B cell (primary cell): Measurements from ENCODE around the gene CREBBP. TPM values are rescaled to one million over a fixed set of nuclear protein-coding genes. Genes with fewer than 3 reads are reported as not detected.

ENCODE experiments used
- ATAC-seq: fragments of 200-7000 bp; cut with Tn5 transposase; one replicate; pipeline ENCODE4 v1.10.0; 2021; ENCODE audit warnings: low read depth, mild to moderate bottlenecking, moderate number of reproducible peaks, moderate library complexity
- CTCF ChIA-PET: fragments of 350-600 bp; sonication (Branson Sonifier 250); formaldehyde crosslinking; loops from one replicate; lab custom pipeline; 2021; ENCODE audit warnings: antibody characterized with exemption, inconsistent platforms; lab: Charles Lee
- POLR2A ChIA-PET: fragments of 350-600 bp; sonication (Branson Sonifier 250); formaldehyde crosslinking; loops from one replicate; lab custom pipeline; 2021; ENCODE audit warnings: antibody characterized with exemption; lab: Charles Lee
- DNase-seq: peaks from one replicate; pipeline ENCODE4 v3.0.0; 2013
- H2AFZ ChIP-seq: 2 replicates; pipeline ENCODE4 v1.6.1; 2012; ENCODE audit warnings: mild to moderate bottlenecking, low read depth, low read length; ENCODE audit not compliant: insufficient read depth, poor library complexity, severe bottlenecking
- H3K27ac ChIP-seq, 2 donors: 1 replicate in 1 of 2; 2 replicates in 1 of 2; pipeline ENCODE4 v1.5.1; 2012 to 2013; ENCODE audit warnings: low read length in 2 of 2, mild to moderate bottlenecking in 2 of 2, moderate library complexity in 1 of 2
- H3K27me3 ChIP-seq, 4 experiments: fragments of 200-600 bp in 1 of 4; sonication (generic) in 1 of 4; replicated peaks in 1 of 4; 1 replicate in 2 of 4; 2 replicates in 2 of 4; pipeline versions ENCODE4 v1.6.1 to v1.7.0; 2013 to 2016; ENCODE audit warnings: low read length in 3 of 4, mild to moderate bottlenecking in 2 of 4, mixed read lengths in 1 of 4, moderate library complexity in 1 of 4; ENCODE audit not compliant: insufficient read depth in 4 of 4, control insufficient read depth in 3 of 4; ENCODE audit errors: control extremely low read depth in 1 of 4
- H3K36me3 ChIP-seq, 2 experiments: replicated peaks in 1 of 2; 1 replicate in 1 of 2; 2 replicates in 1 of 2; pipeline versions ENCODE4 v1.6.1 to v1.7.1; 2013; ENCODE audit warnings: low read length in 1 of 2; ENCODE audit not compliant: insufficient read depth in 2 of 2, control insufficient read depth in 1 of 2; ENCODE audit errors: control extremely low read depth in 1 of 2, extremely low read depth in 1 of 2
- H3K4me1 ChIP-seq, 2 donors: fragments of 200-600 bp in 1 of 2; sonication (generic) in 1 of 2; 1 replicate in 1 of 2; 2 replicates in 1 of 2; pipeline versions ENCODE4 v1.5.1 to v1.6.1; 2013 to 2017; ENCODE audit warnings: low read length in 2 of 2; ENCODE audit not compliant: control insufficient read depth in 2 of 2, insufficient read depth in 2 of 2
- H3K4me2 ChIP-seq: replicated peaks from 2 replicates; pipeline ENCODE3; 2012; ENCODE audit warnings: mild to moderate bottlenecking, low read depth, low read length; ENCODE audit not compliant: poor library complexity, severe bottlenecking
- H3K4me3 ChIP-seq, 5 experiments: fragments of 200-600 bp in 1 of 5; sonication (generic) in 1 of 5; 1 replicate in 3 of 5; 2 replicates in 2 of 5; pipeline versions ENCODE4 v1.5.1 to v1.7.0; 2011 to 2016; ENCODE audit warnings: low read length in 4 of 5, mild to moderate bottlenecking in 4 of 5, low read depth in 2 of 5, control low read depth in 1 of 5, moderate library complexity in 1 of 5; ENCODE audit not compliant: insufficient read depth in 1 of 5; ENCODE audit errors: control extremely low read depth in 1 of 5, extremely low read depth in 1 of 5
- H3K79me2 ChIP-seq: fragments of 200-600 bp; sonication (generic); one replicate; pipeline ENCODE4 v1.6.0; 2016; ENCODE audit warnings: low read length; ENCODE audit not compliant: control insufficient read depth, insufficient read depth
- H3K9ac ChIP-seq: fragments of 200-600 bp; sonication (generic); 2 replicates; pipeline ENCODE4 v1.6.1; 2017; ENCODE audit warnings: mild to moderate bottlenecking, low read length, moderate library complexity
- H3K9me3 ChIP-seq, 3 donors: one replicate each; pipeline versions ENCODE4 v1.6.1 to v1.7.1; 2013; ENCODE audit warnings: low read length in 2 of 3; ENCODE audit not compliant: control insufficient read depth in 2 of 3, insufficient read depth in 1 of 3; ENCODE audit errors: control extremely low read depth in 1 of 3
- H4K20me1 ChIP-seq: 2 replicates; pipeline ENCODE4 v1.6.0; 2012; ENCODE audit warnings: mild to moderate bottlenecking, low read length; ENCODE audit not compliant: insufficient read depth, control insufficient read depth, poor library complexity, severe bottlenecking
- H3K27ac Mint-ChIP-seq: one replicate; pipeline ENCODE4 v1.8.0; 2021; ENCODE audit warnings: mixed read lengths
- H3K27me3 Mint-ChIP-seq: one replicate; pipeline ENCODE4 v1.8.0; 2021; ENCODE audit warnings: mixed read lengths
- H3K4me1 Mint-ChIP-seq: one replicate; pipeline ENCODE4 v1.8.0; 2021; ENCODE audit warnings: mixed read lengths
- H3K4me3 Mint-ChIP-seq: one replicate; pipeline ENCODE4 v1.8.0; 2021; ENCODE audit warnings: mixed read lengths
- H3K9me3 Mint-ChIP-seq: one replicate; pipeline ENCODE4 v1.8.0; 2022; ENCODE audit warnings: mixed read lengths; ENCODE audit not compliant: insufficient read depth
- EZH2 ChIP-seq: IDR thresholded peaks from 2 replicates; pipeline ENCODE4 v1.6.1; 2012; ENCODE audit warnings: borderline replicate concordance, low read depth, mild to moderate bottlenecking, moderate library complexity, low read length; ENCODE audit not compliant: insufficient read depth, poor library complexity, severe bottlenecking
- WGBS: methylation state at CpG from one replicate; pipeline ENCODE4 v1.1.5; 2013; ENCODE audit warnings: missing lambda C conversion rate; ENCODE audit not compliant: insufficient coverage; 5-methylcytosine and 5-hydroxymethylcytosine counted together
- intact Hi-C: fragments of 100-400 bp; cut with micrococcal nuclease; formaldehyde crosslinking; loops from one replicate; pipeline ENCODE4 v1.10.0; 2022
- polyA plus RNA-seq: library from polyadenylated mRNA; depleted of rRNA; stranded (reverse); fragments of >200 nt; gene quantifications from 2 replicates; pipeline ENCODE4 v1.2.3, GENCODE V29; 2012
- total RNA-seq, 2 donors: library from RNA; stranded (reverse); fragments of 120-200 nt in 1 of 2; gene quantifications; 1 replicate in 1 of 2; 2 replicates in 1 of 2; pipeline versions ENCODE4 v1.2.3 to v1.2.4, GENCODE V29; 2013 to 2022
- TF ChIP-seq, protein P1 (sequence below): fragments of 200-600 bp; IDR thresholded peaks from one replicate; pipeline ENCODE4 v1.8.0; 2022; ENCODE audit warnings: antibody characterized with exemption, mild to moderate bottlenecking

The CREBBP gene
- total and polyA plus RNA-seq, 2 donors (not counting 1 experiment from before 2014, with no cell fraction given) = 27.6 to 206 TPM

- CTCF ChIA-PET = interaction anchor here (0.8 to 2.8 kb wide), 5 partner anchors 22 to 430 kb away, joined by 3 to 14 read pairs (median 5); no protein-coding TSS in a partner anchor
- POLR2A ChIA-PET = no interaction called here
- H3K4me1 Mint-ChIP-seq = peaks cover 51% of the 10 kb centered on the region
- no peak for ATAC-seq
- DNase-seq = peak; percentile 41
- TF ChIP-seq, protein P1, sequence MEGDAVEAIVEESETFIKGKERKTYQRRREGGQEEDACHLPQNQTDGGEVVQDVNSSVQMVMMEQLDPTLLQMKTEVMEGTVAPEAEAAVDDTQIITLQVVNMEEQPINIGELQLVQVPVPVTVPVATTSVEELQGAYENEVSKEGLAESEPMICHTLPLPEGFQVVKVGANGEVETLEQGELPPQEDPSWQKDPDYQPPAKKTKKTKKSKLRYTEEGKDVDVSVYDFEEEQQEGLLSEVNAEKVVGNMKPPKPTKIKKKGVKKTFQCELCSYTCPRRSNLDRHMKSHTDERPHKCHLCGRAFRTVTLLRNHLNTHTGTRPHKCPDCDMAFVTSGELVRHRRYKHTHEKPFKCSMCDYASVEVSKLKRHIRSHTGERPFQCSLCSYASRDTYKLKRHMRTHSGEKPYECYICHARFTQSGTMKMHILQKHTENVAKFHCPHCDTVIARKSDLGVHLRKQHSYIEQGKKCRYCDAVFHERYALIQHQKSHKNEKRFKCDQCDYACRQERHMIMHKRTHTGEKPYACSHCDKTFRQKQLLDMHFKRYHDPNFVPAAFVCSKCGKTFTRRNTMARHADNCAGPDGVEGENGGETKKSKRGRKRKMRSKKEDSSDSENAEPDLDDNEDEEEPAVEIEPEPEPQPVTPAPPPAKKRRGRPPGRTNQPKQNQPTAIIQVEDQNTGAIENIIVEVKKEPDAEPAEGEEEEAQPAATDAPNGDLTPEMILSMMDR = no peak
- no peak for TF ChIP-seq EZH2
- peak overlapping the region; percentile 97 for H3K4me3 Mint-ChIP-seq
- peaks cover 6% of the 10 kb centered on the region for H3K27me3 Mint-ChIP-seq
- H3K9ac ChIP-seq = peak overlapping the region; percentile 91
- H3K27ac ChIP-seq = peak overlapping the region in 1 of 2 donors; percentile 28
- peaks cover 64% of the 10 kb centered on the region for H3K79me2 ChIP-seq
- H3K9me3 Mint-ChIP-seq = no peaks in the 10 kb centered on the region
- H2AFZ ChIP-seq = peak overlapping the region; percentile 37
- H4K20me1 ChIP-seq = peaks cover 54% of the 10 kb centered on the region
- H3K4me2 ChIP-seq = peak overlapping the region; percentile 95
- H3K27me3 ChIP-seq = no peaks in the 10 kb centered on the region
- H3K4me3 ChIP-seq = peak overlapping the region; percentile 70 to 94 (median 74)
- no peaks in the 10 kb centered on the region for H3K9me3 ChIP-seq
- H3K36me3 ChIP-seq = peaks cover 0 to 18% of the 10 kb centered on the region in 2 experiments
- H3K4me1 ChIP-seq = peaks cover 42 to 48% of the 10 kb centered on the region in 2 donors
- WGBS = 1% methylated on average over 50 of the region's 50 CpGs
- peak overlapping the region; percentile 94 for H3K27ac Mint-ChIP-seq
- intact Hi-C loops = loop anchor here (10.0 kb wide), 1 partner anchor 355 kb away; no protein-coding TSS in a partner anchor
Measured at GRCh38 chr16:3879258-3879886, 1.1 kb downstream of the CREBBP start.

DNA sequence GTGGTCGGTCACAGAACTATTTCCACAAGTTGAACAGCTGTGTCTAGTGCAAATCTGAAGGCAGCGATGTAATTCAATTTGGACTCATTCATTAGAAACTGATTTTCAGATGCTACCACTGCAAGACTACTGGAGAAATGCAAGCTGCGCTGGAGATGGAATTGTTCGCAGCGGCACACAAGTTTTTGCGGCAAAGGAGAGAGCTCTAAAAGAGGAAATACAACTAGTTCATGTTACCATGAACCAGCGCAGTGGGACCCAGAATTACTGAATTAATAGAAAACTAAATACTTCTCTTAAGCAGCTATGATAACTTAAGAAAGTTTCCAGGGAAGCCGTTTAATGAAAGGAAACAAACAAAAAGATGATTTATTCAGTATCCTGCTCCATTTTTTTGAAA, 1.9 kb downstream of the CREBBP start:
- Histone ChIP-seq H3K9me3 (no peaks in the 10 kb centered on the region), H3K79me2 (peaks cover 71% of the 10 kb centered on the region), H4K20me1 (peaks cover 62% of the 10 kb centered on the region), H2AFZ (no peak overlapping the region), H3K36me3 (peaks cover 0 to 25% of the 10 kb centered on the region in 2 experiments), H3K9ac (peak overlapping the region; percentile 91), H3K4me1 (peaks cover 50 to 56% of the 10 kb centered on the region in 2 donors), H3K27me3 (no peaks in the 10 kb centered on the region), H3K4me3 (peak overlapping the region; percentile 70 to 94 (median 74)), H3K4me2 (peak overlapping the region; percentile 95), H3K27ac (peak overlapping the region in 1 of 2 donors; percentile 28)
- ChIA-PET CTCF (interaction anchor here (0.6 to 2.8 kb wide), 7 partner anchors 22 to 430 kb away, joined by 3 to 14 read pairs (median 4); partner anchors contain the start of gene CLUAP1), POLR2A (interaction anchor here (0.6 kb wide), 2 partner anchors 189 to 746 kb away, joined by 3 to 4 read pairs; partner anchors contain the start of gene MGRN1)
- H3K4me3 Mint-ChIP-seq = peak overlapping the region; percentile 97
- no peaks in the 10 kb centered on the region for H3K9me3 Mint-ChIP-seq
- peaks cover 6% of the 10 kb centered on the region for H3K27me3 Mint-ChIP-seq
- peak overlapping the region; percentile 94 for H3K27ac Mint-ChIP-seq
- H3K4me1 Mint-ChIP-seq = peaks cover 59% of the 10 kb centered on the region
- TF ChIP-seq, protein P1 = no peak
- TF ChIP-seq EZH2 = no peak
- intact Hi-C loops = loop anchor here (10.0 kb wide), 1 partner anchor 354 kb away; no protein-coding TSS in a partner anchor
- DNase-seq (peak; percentile 60), ATAC-seq (no peak)
- no CpG with 5 or more reads among the region's 8 CpGs for WGBS
